KOPT-K1 (cell line): ENCODE results near the gene FXYD6.

Source experiments
- H3K27ac ChIP-seq: fragments of 200-600 bp; sonication (generic); 2 replicates; pipeline ENCODE4 v1.5.1; 2016; ENCODE audit warnings: antibody characterized with exemption, mild to moderate bottlenecking, low read depth, low read length; ENCODE audit not compliant: poor library complexity, severe bottlenecking
- H3K36me3 ChIP-seq: fragments of 200-600 bp; sonication (generic); 2 replicates; pipeline ENCODE4 v1.5.1; 2017; ENCODE audit warnings: antibody characterized with exemption, mild to moderate bottlenecking, low read length, moderate library complexity; ENCODE audit not compliant: insufficient read depth
- H3K9me3 ChIP-seq: fragments of 200-600 bp; sonication (generic); 2 replicates; pipeline ENCODE4 v1.5.1; 2017; ENCODE audit warnings: antibody characterized with exemption, low read length, mild to moderate bottlenecking; ENCODE audit not compliant: insufficient read depth, poor library complexity, severe bottlenecking

FXYD6 gene

GRCh38 chr11:117882311-117882905 is 6.0 kb upstream of the FXYD6 start:
- H3K9me3 ChIP-seq: no peaks in the 10 kb centered on the region
- no peaks in the 10 kb centered on the region for H3K36me3 ChIP-seq
- no peak overlapping the region for H3K27ac ChIP-seq

GRCh38 chr11:117881217-117881616 is 4.8 kb upstream of the FXYD6 start:
- H3K9me3 ChIP-seq: no peaks in the 10 kb centered on the region
- no peaks in the 10 kb centered on the region for H3K36me3 ChIP-seq
- no peak overlapping the region for H3K27ac ChIP-seq

- H3K36me3 ChIP-seq: no peaks in the 10 kb centered on the region
- no peaks in the 10 kb centered on the region for H3K9me3 ChIP-seq
- H3K27ac ChIP-seq: no peak overlapping the region
Measured at GRCh38 chr11:117879516-117880480, 3.3 kb upstream of the FXYD6 start.

- H3K9me3 ChIP-seq: no peaks in the 10 kb centered on the region
- no peak overlapping the region for H3K27ac ChIP-seq
- no peaks in the 10 kb centered on the region for H3K36me3 ChIP-seq
Measured at GRCh38 chr11:117878939-117879475, 2.5 kb upstream of the FXYD6 start.

- no peak overlapping the region for H3K27ac ChIP-seq
- H3K9me3 ChIP-seq: no peaks in the 10 kb centered on the region
- H3K36me3 ChIP-seq: no peaks in the 10 kb centered on the region
Measured at GRCh38 chr11:117878314-117878938, 2.0 kb upstream of the FXYD6 start.

- H3K9me3 ChIP-seq: no peaks in the 10 kb centered on the region
- H3K36me3 ChIP-seq: no peaks in the 10 kb centered on the region
- no peak overlapping the region for H3K27ac ChIP-seq
Measured at GRCh38 chr11:117877120-117877784, 794 bp upstream of the FXYD6 start.

GRCh38 chr11:117876059-117876340 is 458 bp downstream of the FXYD6 start:
- Histone ChIP-seq H3K27ac (no peak overlapping the region), H3K36me3 (no peaks in the 10 kb centered on the region), H3K9me3 (no peaks in the 10 kb centered on the region)

- Histone ChIP-seq H3K36me3 (no peaks in the 10 kb centered on the region), H3K27ac (no peak overlapping the region), H3K9me3 (no peaks in the 10 kb centered on the region)
Measured at GRCh38 chr11:117875382-117876058, 938 bp downstream of the FXYD6 start.

- Histone ChIP-seq H3K27ac (no peak overlapping the region), H3K9me3 (no peaks in the 10 kb centered on the region), H3K36me3 (no peaks in the 10 kb centered on the region)
Measured at GRCh38 chr11:117874910-117875381, 1.5 kb downstream of the FXYD6 start.

- no peak overlapping the region for H3K27ac ChIP-seq
- no peaks in the 10 kb centered on the region for H3K36me3 ChIP-seq
- no peaks in the 10 kb centered on the region for H3K9me3 ChIP-seq
Measured at GRCh38 chr11:117874253-117874909, 2.1 kb downstream of the FXYD6 start.

- H3K9me3 ChIP-seq: no peaks in the 10 kb centered on the region
- no peak overlapping the region for H3K27ac ChIP-seq
- H3K36me3 ChIP-seq: no peaks in the 10 kb centered on the region
Measured at GRCh38 chr11:117873828-117874125, 2.7 kb downstream of the FXYD6 start.

- no peak overlapping the region for H3K27ac ChIP-seq
- H3K9me3 ChIP-seq: no peaks in the 10 kb centered on the region
- no peaks in the 10 kb centered on the region for H3K36me3 ChIP-seq
Measured at GRCh38 chr11:117872975-117873827, 3.3 kb downstream of the FXYD6 start.

GRCh38 chr11:117872420-117872961 is 4.0 kb downstream of the FXYD6 start:
- Histone ChIP-seq H3K36me3 (no peaks in the 10 kb centered on the region), H3K9me3 (no peaks in the 10 kb centered on the region), H3K27ac (no peak overlapping the region)
